Gastrocnemius medialis (tissue), 4 donors: ENCODE results near the gene TMCO4. TPM values are rescaled to one million over a fixed set of nuclear protein-coding genes. Genes with fewer than 3 reads are reported as not detected.
A peak's percentile ranks its signal among the peaks of the same experiment; 100 is the strongest.
"Not testable (repeated sequence)": the region's sequence is repeated elsewhere in the genome, so short reads cannot be mapped to it uniquely, and the experiment has no call there.

Source experiments
- ATAC-seq, 2 donors: fragments of 150-250 bp; one replicate each; pipeline ENCODE4 v1.9.1; 2016
- DNase-seq, 2 donors: peaks; one replicate each; pipeline ENCODE4 v3.0.0-alpha.2; 2019
- H3K27ac ChIP-seq, 4 donors: fragments of 200-600 bp; sonication (generic); 1 replicate in 1 of 4; 2 replicates in 3 of 4; pipeline ENCODE4 v1.5.1; 2016 to 2018; ENCODE audit warnings: mild to moderate bottlenecking in 2 of 4, moderate library complexity in 1 of 4
- H3K27me3 ChIP-seq, 3 donors: fragments of 200-600 bp; sonication (generic) in 2 of 3; 1 replicate in 1 of 3; 2 replicates in 2 of 3; pipeline versions ENCODE4 v1.5.1 to v1.6.0; 2016 to 2019; ENCODE audit warnings: mild to moderate bottlenecking in 1 of 3, moderate library complexity in 1 of 3
- H3K36me3 ChIP-seq, 2 donors: fragments of 200-600 bp; sonication (generic) in 1 of 2; one replicate each; pipeline ENCODE4 v1.5.1; 2017 to 2018
- H3K4me1 ChIP-seq, 2 donors: fragments of 200-600 bp; sonication (generic) in 1 of 2; one replicate each; pipeline ENCODE4 v1.5.1; 2016 to 2017; ENCODE audit warnings: mild to moderate bottlenecking in 2 of 2
- H3K4me3 ChIP-seq, 4 donors: fragments of 200-600 bp; sonication (generic) in 3 of 4; 1 replicate in 1 of 4; 2 replicates in 3 of 4; pipeline ENCODE4 v1.5.1; 2016 to 2019; ENCODE audit warnings: mild to moderate bottlenecking in 2 of 4
- H3K9me3 ChIP-seq, 3 donors: fragments of 200-600 bp; sonication (generic) in 2 of 3; 1 replicate in 1 of 3; 2 replicates in 2 of 3; pipeline ENCODE4 v1.5.1; 2016 to 2019
- POLR2A ChIP-seq, 2 donors: fragments of 450-650 bp; IDR thresholded peaks; one replicate each; pipeline ENCODE4 v1.6.1; 2017; ENCODE audit warnings: antibody characterized with exemption in 2 of 2, mild to moderate bottlenecking in 2 of 2, moderate library complexity in 2 of 2
- in situ Hi-C, 4 donors: fragments of 200-750 bp; cut with MboI; loops; one replicate each; pipeline versions ENCODE4 v1.15.0 to v1.8.0; 2017; ENCODE audit warnings: low sequenced_read_pairs in 4 of 4
- intact Hi-C: fragments of 100-400 bp; cut with DNase I; formaldehyde crosslinking; loops from one replicate; pipeline ENCODE4 v1.15.1; 2023; ENCODE audit warnings: low total_unique reads
- total RNA-seq, 4 donors: library from RNA; depleted of rRNA; stranded (reverse); fragments of >200 nt; gene quantifications; one replicate each; pipeline versions ENCODE4 v1.1.0 to v1.2.3, GENCODE V29; 2016
- TF ChIP-seq, protein P1 (sequence below), 5 experiments: fragments of 450-650 bp in 3 of 5; fragments of 200-600 bp in 2 of 5; sonication (generic) in 2 of 5; IDR thresholded peaks in 4 of 5; conservative IDR thresholded peaks in 1 of 5; 1 replicate in 4 of 5; 2 replicates in 1 of 5; pipeline ENCODE4 v1.5.1; 2016 to 2019; ENCODE audit warnings: antibody characterized with exemption in 5 of 5, mild to moderate bottlenecking in 3 of 5, moderate library complexity in 3 of 5

TMCO4 gene
- total RNA-seq, 4 donors from 2014 or later: 0.95 to 3.9 (median 2.4) TPM

DNA sequence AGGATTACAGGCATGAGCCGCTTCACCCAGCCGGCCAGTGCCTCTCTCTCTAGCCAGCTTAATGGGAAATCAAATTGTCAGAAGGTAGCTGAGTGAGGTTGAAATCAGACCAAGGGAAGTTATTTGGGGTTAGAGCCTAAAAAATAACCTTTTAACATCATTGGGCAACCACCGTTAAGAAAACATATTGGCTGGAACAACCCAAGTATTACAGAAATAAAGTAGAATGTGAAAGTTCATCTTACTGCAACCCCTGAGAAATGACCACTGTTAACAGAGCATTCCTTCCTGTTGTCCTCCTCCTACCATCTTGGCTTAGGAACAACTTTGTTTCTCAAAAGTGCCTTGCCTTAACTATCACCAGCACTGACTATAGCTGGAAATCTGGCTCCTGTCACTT is 18.6 kb upstream of the TMCO4 start:
- Histone ChIP-seq H3K4me3 (no peak overlapping the region), H3K4me1 (peaks cover 3 to 12% of the 10 kb centered on the region in 2 donors), H3K36me3 (no peaks in the 10 kb centered on the region), H3K27me3 (peaks cover 0 to 8% (median 0%) of the 10 kb centered on the region in 3 donors), H3K9me3 (no peaks in the 10 kb centered on the region), H3K27ac (no peak overlapping the region)
- TF ChIP-seq POLR2A (IDR thresholded peaks at IDR 0.05): no peak
- TF ChIP-seq, protein P1, sequence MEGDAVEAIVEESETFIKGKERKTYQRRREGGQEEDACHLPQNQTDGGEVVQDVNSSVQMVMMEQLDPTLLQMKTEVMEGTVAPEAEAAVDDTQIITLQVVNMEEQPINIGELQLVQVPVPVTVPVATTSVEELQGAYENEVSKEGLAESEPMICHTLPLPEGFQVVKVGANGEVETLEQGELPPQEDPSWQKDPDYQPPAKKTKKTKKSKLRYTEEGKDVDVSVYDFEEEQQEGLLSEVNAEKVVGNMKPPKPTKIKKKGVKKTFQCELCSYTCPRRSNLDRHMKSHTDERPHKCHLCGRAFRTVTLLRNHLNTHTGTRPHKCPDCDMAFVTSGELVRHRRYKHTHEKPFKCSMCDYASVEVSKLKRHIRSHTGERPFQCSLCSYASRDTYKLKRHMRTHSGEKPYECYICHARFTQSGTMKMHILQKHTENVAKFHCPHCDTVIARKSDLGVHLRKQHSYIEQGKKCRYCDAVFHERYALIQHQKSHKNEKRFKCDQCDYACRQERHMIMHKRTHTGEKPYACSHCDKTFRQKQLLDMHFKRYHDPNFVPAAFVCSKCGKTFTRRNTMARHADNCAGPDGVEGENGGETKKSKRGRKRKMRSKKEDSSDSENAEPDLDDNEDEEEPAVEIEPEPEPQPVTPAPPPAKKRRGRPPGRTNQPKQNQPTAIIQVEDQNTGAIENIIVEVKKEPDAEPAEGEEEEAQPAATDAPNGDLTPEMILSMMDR (IDR thresholded peaks at IDR 0.05 in 4 of 5, conservative IDR thresholded peaks at IDR 0.05 in 1 of 5): no peak
- in situ Hi-C loops (no loop called here), intact Hi-C loops (no loop called here)
- DNase-seq (no peak), ATAC-seq (no peak)

DNA sequence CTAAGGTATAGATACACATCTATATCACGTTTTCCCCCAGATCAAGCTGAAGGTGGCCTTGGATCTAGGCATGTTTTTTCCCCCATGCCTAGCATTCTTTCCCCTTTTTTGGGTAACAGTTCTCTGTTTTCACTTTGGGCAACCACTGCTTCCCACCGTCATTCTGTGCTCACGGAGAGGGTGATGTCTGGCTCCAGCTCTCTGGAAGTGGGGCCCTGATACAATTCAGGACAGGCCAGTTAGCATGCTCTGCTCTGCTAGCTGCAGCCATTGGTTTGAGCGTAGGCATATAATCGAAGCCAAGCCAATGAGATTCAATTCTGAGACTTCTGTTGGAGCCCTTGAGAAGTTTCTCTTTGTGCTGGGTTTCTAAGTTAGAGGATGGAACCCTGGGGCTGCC is 17.4 kb upstream of the TMCO4 start:
- H3K27ac ChIP-seq: no peak overlapping the region
- no peaks in the 10 kb centered on the region for H3K36me3 ChIP-seq
- in situ Hi-C loops: no loop called here
- H3K27me3 ChIP-seq: peaks cover 0 to 12% (median 0%) of the 10 kb centered on the region in 3 donors
- intact Hi-C loops: no loop called here
- no peak for ATAC-seq
- H3K9me3 ChIP-seq: no peaks in the 10 kb centered on the region
- DNase-seq: no peak
- TF ChIP-seq, protein P1 (IDR thresholded peaks at IDR 0.05 in 4 of 5, conservative IDR thresholded peaks at IDR 0.05 in 1 of 5): no peak
- TF ChIP-seq POLR2A (IDR thresholded peaks at IDR 0.05): no peak
- peaks cover 3 to 12% of the 10 kb centered on the region in 2 donors for H3K4me1 ChIP-seq
- H3K4me3 ChIP-seq: no peak overlapping the region

DNA sequence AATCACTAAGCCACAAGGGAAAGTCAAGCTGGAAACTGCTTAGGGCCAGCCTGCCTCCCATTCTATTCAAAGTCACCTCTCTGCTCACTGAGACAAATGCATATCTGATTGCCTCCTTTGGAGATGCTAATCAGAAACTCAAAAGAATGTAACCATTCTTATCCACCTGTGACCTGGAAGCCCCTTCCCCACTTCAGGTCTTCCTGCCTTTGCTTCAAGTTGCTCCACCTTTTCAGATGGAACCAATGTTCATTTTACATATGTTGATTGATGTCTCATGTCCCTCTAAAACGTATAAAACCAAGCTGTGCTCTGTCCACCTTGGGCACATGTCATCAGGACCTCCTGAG is 17.0 kb upstream of the TMCO4 start:
- ATAC-seq, DNase-seq, H3K36me3 ChIP-seq, in situ Hi-C loops, intact Hi-C loops, H3K4me3 ChIP-seq, H3K27ac ChIP-seq, H3K9me3 ChIP-seq: not testable (repeated sequence)
- H3K27me3 ChIP-seq: peaks cover 0 to 12% (median 0%) of the 10 kb centered on the region in 3 donors
- peaks cover 3 to 12% of the 10 kb centered on the region in 2 donors for H3K4me1 ChIP-seq

DNA sequence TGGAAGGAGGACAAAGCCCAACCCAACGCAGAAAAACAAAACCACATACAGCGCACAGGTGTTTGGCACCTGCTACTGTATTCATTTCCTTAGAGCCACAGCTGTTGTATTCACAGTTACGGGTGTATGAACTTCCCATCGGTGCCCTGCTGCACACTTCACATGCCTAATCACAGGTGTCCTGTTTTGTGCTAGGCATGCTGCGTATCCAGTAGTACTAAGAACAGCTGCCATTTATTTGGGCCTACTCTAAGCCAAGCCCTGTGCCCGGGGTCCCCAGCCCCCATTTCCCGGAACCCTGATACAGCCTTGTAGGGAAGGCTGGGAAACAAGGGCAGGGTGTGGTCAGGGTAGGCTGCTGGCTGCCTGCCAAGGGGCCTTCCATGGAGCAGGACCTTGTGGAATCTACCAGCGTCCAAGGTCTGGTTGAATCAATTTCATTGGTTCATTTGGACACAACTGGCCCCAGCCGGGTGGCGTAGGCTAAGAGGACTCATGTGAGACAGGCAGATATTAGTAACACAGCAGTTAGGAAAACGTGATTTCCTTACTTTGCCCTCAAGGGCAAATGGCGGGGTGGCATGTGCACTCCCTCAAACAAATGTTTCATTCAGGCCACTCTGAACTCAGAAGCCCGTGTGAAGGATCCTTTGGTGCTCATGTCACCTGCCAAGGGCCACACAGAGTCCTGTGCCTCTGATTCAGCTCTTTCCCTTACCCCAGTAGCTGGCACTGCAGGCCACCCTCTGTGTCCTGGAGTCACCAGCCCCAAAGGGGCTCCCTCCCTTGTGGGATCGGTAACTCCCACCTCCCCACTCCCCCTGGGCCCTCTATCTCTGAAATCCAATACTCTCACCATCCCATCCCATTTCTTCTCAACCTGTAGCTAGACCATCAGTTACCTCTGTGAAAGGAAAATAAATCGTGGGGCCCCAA is 16.4 kb upstream of the TMCO4 start:
- TF ChIP-seq POLR2A (IDR thresholded peaks at IDR 0.05): no peak
- TF ChIP-seq, protein P1 (IDR thresholded peaks at IDR 0.05 in 4 of 5, conservative IDR thresholded peaks at IDR 0.05 in 1 of 5): no peak
- H3K9me3 ChIP-seq: no peaks in the 10 kb centered on the region
- intact Hi-C loops: no loop called here
- in situ Hi-C loops: no loop called here
- DNase-seq (no peak), ATAC-seq (no peak)
- peaks cover 0 to 12% (median 0%) of the 10 kb centered on the region in 3 donors for H3K27me3 ChIP-seq
- peaks cover 3 to 12% of the 10 kb centered on the region in 2 donors for H3K4me1 ChIP-seq
- no peak overlapping the region for H3K27ac ChIP-seq
- no peaks in the 10 kb centered on the region for H3K36me3 ChIP-seq
- no peak overlapping the region for H3K4me3 ChIP-seq

DNA sequence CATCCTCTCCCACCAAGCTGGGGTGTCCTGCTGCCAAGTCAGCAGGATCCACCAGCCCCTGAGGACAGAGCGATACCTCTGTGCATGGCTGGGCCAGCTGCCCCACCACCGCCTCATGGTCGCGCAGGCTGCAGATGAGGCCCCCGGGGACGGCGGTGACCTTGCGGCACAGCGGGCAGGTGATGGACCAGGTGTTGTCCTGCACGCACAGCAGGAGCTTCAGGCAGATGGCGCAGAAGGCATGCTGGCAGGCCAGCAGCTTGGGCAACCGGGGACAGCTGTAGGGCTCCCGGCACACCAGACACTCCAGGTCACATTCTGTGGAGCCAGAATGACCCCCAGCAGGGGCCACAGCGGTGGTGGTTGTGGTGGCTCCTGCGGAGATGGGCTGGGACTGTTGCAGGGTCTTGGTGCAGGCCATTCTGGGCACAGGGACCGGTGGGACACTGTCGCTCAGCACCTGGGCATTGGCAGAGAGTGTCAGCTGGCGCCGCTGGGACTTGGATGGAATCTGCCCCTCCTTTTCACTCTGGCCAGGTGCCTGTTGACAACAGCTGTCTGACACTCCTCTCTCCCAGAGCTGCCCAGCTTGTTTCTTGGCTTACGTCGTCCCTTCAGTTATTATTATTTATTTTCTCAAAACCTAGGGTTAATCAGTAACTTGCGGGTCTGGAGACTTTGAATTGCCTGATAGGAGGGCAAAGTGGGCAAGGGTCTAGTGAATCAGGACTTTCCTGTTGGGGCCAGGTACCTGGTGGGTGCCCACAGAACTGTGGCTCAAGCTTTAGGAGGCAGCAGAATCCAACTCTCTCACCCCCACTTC is 15.2 kb upstream of the TMCO4 start, which contains the start of gene RNF186:
Gene RNF186 (minus strand): TSS at position 603 of the 823 bp plus-strand sequence. CDS start 182 bp downstream, at position 421.
- intact Hi-C loops: loop anchor here (5.0 kb wide), 1 partner anchor 48 kb away; no protein-coding TSS in a partner anchor
- ATAC-seq (peak; percentile 77 to 86), DNase-seq (peak; percentile 19 to 60)
- in situ Hi-C loops: no loop called here
- H3K27ac ChIP-seq: no peak within 1 kb of the TSS
- H3K27me3 ChIP-seq: peaks cover 0 to 12% (median 0%) of the 10 kb centered on the region in 3 donors
- H3K4me3 ChIP-seq: no peak within 1 kb of the TSS
- no peaks in the 10 kb centered on the region for H3K9me3 ChIP-seq
- TF ChIP-seq, protein P1 (IDR thresholded peaks at IDR 0.05 in 4 of 5, conservative IDR thresholded peaks at IDR 0.05 in 1 of 5): no peak
- H3K36me3 ChIP-seq: no peaks in the 10 kb centered on the region
- H3K4me1 ChIP-seq: peaks cover 3 to 12% of the 10 kb centered on the region in 2 donors
